GM12878 (cell line): ENCODE data around the gene CUL1. TPM values are rescaled to one million over a fixed set of nuclear protein-coding genes. Genes with fewer than 3 reads are reported as not detected.
A peak's percentile ranks its signal among the peaks of the same experiment; 100 is the strongest.

Experiments used
- ATAC-seq: fragments of 200-7000 bp; cut with Tn5 transposase; 3 replicates; pipeline ENCODE4 v1.9.1; 2020; ENCODE audit warnings: mild to moderate bottlenecking, moderate library complexity
- BruUV-seq: library from RNA; stranded (reverse); fragments of 400-500 nt; replicated peaks from 2 replicates; lab custom pipeline; 2021; lab: Mats Ljungman, UMichigan
- CTCF ChIA-PET: fragments of 300-600 bp; sonication (Branson Sonifier 250); formaldehyde crosslinking; extraction: SDS; loops from one replicate; lab custom pipeline; 2021; ENCODE audit warnings: inconsistent platforms; lab: Yijun Ruan, JAX
- POLR2A ChIA-PET: fragments of 350-600 bp; formaldehyde crosslinking; extraction: SDS; loops from one replicate; lab custom pipeline; 2021; ENCODE audit warnings: inconsistent platforms; lab: Charles Lee
- RAD21 ChIA-PET: fragments of 300-600 bp; sonication (Branson Sonifier 250); formaldehyde crosslinking; loops from one replicate; lab custom pipeline; 2023; ENCODE audit warnings: antibody characterized with exemption; ENCODE audit not compliant: unreplicated experiment; lab: Charles Lee
- SMC1A ChIA-PET: fragments of 300-600 bp; sonication (Branson Sonifier 250); formaldehyde crosslinking; loops from one replicate; lab custom pipeline; 2023; ENCODE audit not compliant: unreplicated experiment, uncharacterized antibody; lab: Charles Lee
- DNase-seq: peaks from one replicate; pipeline ENCODE4 v3.0.0-alpha.2; 2011; ENCODE audit warnings: low read depth, low spot score
- FAIRE-seq: peaks from 3 replicates; lab custom pipeline; 2011; peaks lifted over from hg19 to GRCh38; lab: Jason Lieb, UNC
- H2AFZ ChIP-seq: 2 replicates; pipeline ENCODE4 v1.6.0; 2011; ENCODE audit warnings: low read depth, low read length, control low read depth; ENCODE audit not compliant: control insufficient read depth
- H3K27ac ChIP-seq: 2 replicates; pipeline ENCODE4 v1.5.1; 2011; ENCODE audit warnings: control low read depth; ENCODE audit not compliant: control insufficient read depth, insufficient read depth
- H3K27me3 ChIP-seq, 2 experiments: replicated peaks in 1 of 2; 2 replicates each; pipeline versions ENCODE4 v1.6.0 to v1.6.1; 2011; ENCODE audit warnings: low read length in 1 of 2; ENCODE audit not compliant: control insufficient read depth in 2 of 2, insufficient read depth in 2 of 2
- H3K36me3 ChIP-seq, 2 experiments: 2 replicates each; pipeline ENCODE4 v1.5.1; 2011; ENCODE audit warnings: low read length in 1 of 2; ENCODE audit not compliant: control insufficient read depth in 2 of 2, insufficient read depth in 2 of 2
- H3K4me1 ChIP-seq: 2 replicates; pipeline ENCODE4 v1.6.1; 2011; ENCODE audit warnings: mild to moderate bottlenecking, low read length, moderate library complexity, mixed read lengths; ENCODE audit not compliant: control insufficient read depth, insufficient read depth
- H3K4me2 ChIP-seq: 2 replicates; pipeline ENCODE4 v1.6.0; 2011; ENCODE audit warnings: control low read depth; ENCODE audit not compliant: control insufficient read depth, insufficient read depth
- H3K4me3 ChIP-seq: fragments of 200-600 bp; sonication (generic); 2 replicates; pipeline ENCODE4 v1.5.1; 2016
- H3K79me2 ChIP-seq: 2 replicates; pipeline ENCODE4 v1.6.0; 2011; ENCODE audit warnings: low read length; ENCODE audit not compliant: control insufficient read depth, insufficient read depth
- H3K9ac ChIP-seq: 2 replicates; pipeline ENCODE4 v1.8.0; 2011; ENCODE audit warnings: low read length, control low read depth, mixed read lengths; ENCODE audit not compliant: control insufficient read depth, insufficient read depth
- H3K9me3 ChIP-seq: replicated peaks from 3 replicates; pipeline ENCODE4 v1.5.1; 2011; ENCODE audit warnings: mild to moderate bottlenecking, low read length; ENCODE audit not compliant: control insufficient read depth, insufficient read depth
- H4K20me1 ChIP-seq: 2 replicates; pipeline ENCODE4 v1.6.0; 2011; ENCODE audit not compliant: control insufficient read depth, insufficient read depth
- ASH2L ChIP-seq: fragments of 300-600, 200-600 bp; sonication (generic); IDR thresholded peaks from 2 replicates; pipeline ENCODE4 v1.6.1; 2017; ENCODE audit warnings: low read depth, mild to moderate bottlenecking, borderline replicate concordance
- NFYA ChIP-seq: IDR thresholded peaks from 2 replicates; pipeline ENCODE4 v1.6.1; 2011; ENCODE audit warnings: low read depth, mild to moderate bottlenecking, low read length, improper control_type of control experiment, borderline replicate concordance
- PML ChIP-seq: IDR thresholded peaks from 2 replicates; pipeline ENCODE4 v1.6.1; 2012; ENCODE audit warnings: low read length, inconsistent platforms
- POLR2A ChIP-seq: IDR thresholded peaks from 2 replicates; pipeline ENCODE4 v1.6.1; 2011; ENCODE audit warnings: low read depth, mild to moderate bottlenecking, low read length
- SMARCA5 ChIP-seq: fragments of 450-650 bp; IDR thresholded peaks from 2 replicates; pipeline ENCODE4 v1.6.1; 2017; ENCODE audit warnings: mild to moderate bottlenecking
- SPI1 ChIP-seq: IDR thresholded peaks from 2 replicates; pipeline ENCODE4 v1.6.1; 2011; ENCODE audit warnings: low read depth, mild to moderate bottlenecking, low read length, moderate library complexity, borderline replicate concordance; ENCODE audit not compliant: insufficient read depth
- TCF7 ChIP-seq: IDR thresholded peaks from 2 replicates; pipeline ENCODE4 v1.6.1; 2014; ENCODE audit warnings: antibody characterized with exemption, borderline replicate concordance
- ZBED1 ChIP-seq: IDR thresholded peaks from 2 replicates; pipeline ENCODE4 v1.6.1; 2016; ENCODE audit warnings: borderline replicate concordance
- WGBS: methylation state at CpG from one replicate; pipeline ENCODE4 v1.1.6; 2016; ENCODE audit warnings: low lambda C conversion rate; ENCODE audit not compliant: insufficient replicate concordance, insufficient coverage; ENCODE audit errors: missing lambda C conversion rate; 5-methylcytosine and 5-hydroxymethylcytosine counted together
- in situ Hi-C: fragments of 300-500 bp; cut with MboI; formaldehyde crosslinking; loops from 9 replicates; pipeline ENCODE4 v1.14.3; 2018; ENCODE audit warnings: mixed read lengths
- intact Hi-C: fragments of 100-400 bp; cut with micrococcal nuclease; formaldehyde crosslinking; loops from one replicate; pipeline ENCODE4 v1.14.2; 2022; ENCODE audit not compliant: unreplicated experiment
- polyA plus RNA-seq, 11 experiments: library from polyadenylated mRNA; depleted of rRNA in 4 of 11; unstranded in 6 of 11; stranded (reverse) in 5 of 11; fragments of >200 nt; fragmentation: Nextera tagmentation in 4 of 11; fragmentation: Illumina TruSeq in 1 of 11; extraction: Ambion mirVana in 4 of 11; extraction: Trizol in 1 of 11; gene quantifications; 1 replicate in 1 of 11; 2 replicates in 10 of 11; pipeline versions ENCODE4 v1.2.1 to v1.2.3, GENCODE V29; 2011 to 2016; ENCODE audit warnings: inconsistent platforms in 2 of 11, missing spikeins in 2 of 11, low read depth in 1 of 11
- total RNA-seq, 4 experiments: library from RNA; depleted of rRNA in 3 of 4; stranded (reverse); fragments of >200 nt in 3 of 4; fragmentation: Illumina TruSeq in 1 of 4; extraction: Trizol in 1 of 4; gene quantifications; 2 replicates each; pipeline versions ENCODE4 v1.2.1 to v1.2.3, GENCODE V29; 2013 to 2021
- TF ChIP-seq, protein P1 (sequence below): fragments of 450-650 bp; IDR thresholded peaks from 2 replicates; pipeline ENCODE4 v1.6.1; 2016; ENCODE audit warnings: mild to moderate bottlenecking

Gene CUL1
- total and polyA plus RNA-seq, 10 of the 15 experiments (the other 5 are each of a cell fraction or from before 2014, with no cell fraction given), result 13.3 to 63.9 (median 45.9) TPM

DNA sequence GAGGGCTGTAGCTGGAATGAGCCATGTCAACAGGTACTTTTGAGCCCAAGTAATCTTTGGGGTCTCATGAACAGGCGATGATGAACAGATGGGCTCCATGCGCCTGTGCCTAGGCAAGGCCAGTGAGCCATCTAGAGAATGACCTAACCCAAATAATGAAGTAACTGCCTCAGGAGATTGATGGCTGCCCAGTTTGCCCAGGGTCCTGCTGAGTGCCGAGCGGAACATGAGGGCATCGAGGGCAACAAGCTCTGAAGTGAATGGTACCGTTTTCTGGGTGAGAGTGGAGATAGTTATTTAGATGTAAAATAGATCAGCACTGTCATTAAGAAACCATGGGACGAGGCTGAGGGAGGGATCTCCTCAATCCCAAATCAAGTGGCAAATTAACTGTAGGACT, 107.5 kb downstream of the CUL1 start:
- no peak overlapping the region for H3K4me3 ChIP-seq
- BruUV-seq, result no TSS peak
- H3K79me2 ChIP-seq, result no peaks in the 10 kb centered on the region
- ATAC-seq (no peak), FAIRE-seq (no peak), DNase-seq (no peak)
- in situ Hi-C loops (no loop called here), intact Hi-C loops (loop anchor here (10.0 kb wide), 1 partner anchor 159 kb away; no protein-coding TSS in a partner anchor)
- H3K9ac ChIP-seq, result no peak overlapping the region
- TF ChIP-seq ZBED1 (no peak), ASH2L (no peak), PML (no peak), SPI1 (no peak), POLR2A (0 out of 2 replicates have a peak, but pooled peaks have one; percentile 43)
- ChIA-PET SMC1A (interaction anchor here (0.6 to 1.0 kb wide), 2 partner anchors 9 to 107 kb away, joined by 3 read pairs; no protein-coding TSS in a partner anchor), RAD21 (no interaction called here), POLR2A (interaction anchor here (1.0 kb wide), 1 partner anchor 11 kb away, joined by 3 read pairs; no protein-coding TSS in a partner anchor), CTCF (interaction anchor here (0.6 to 1.9 kb wide), 3 partner anchors 10 to 504 kb away, joined by 3 to 5 read pairs (median 3); no protein-coding TSS in a partner anchor)
- H3K36me3 ChIP-seq, result peaks cover 10 to 14% of the 10 kb centered on the region in 2 experiments; a peak in 3 of 4 replicates
- WGBS, result 93% methylated on average over 7 of the region's 7 CpGs
- H3K27ac ChIP-seq, result no peak overlapping the region
- H3K27me3 ChIP-seq, result no peaks in the 10 kb centered on the region
- no peaks in the 10 kb centered on the region for H3K9me3 ChIP-seq
- H3K4me2 ChIP-seq, result no peak overlapping the region
- no peaks in the 10 kb centered on the region for H3K4me1 ChIP-seq
- H2AFZ ChIP-seq, result no peak overlapping the region
- no peaks in the 10 kb centered on the region for H4K20me1 ChIP-seq

DNA sequence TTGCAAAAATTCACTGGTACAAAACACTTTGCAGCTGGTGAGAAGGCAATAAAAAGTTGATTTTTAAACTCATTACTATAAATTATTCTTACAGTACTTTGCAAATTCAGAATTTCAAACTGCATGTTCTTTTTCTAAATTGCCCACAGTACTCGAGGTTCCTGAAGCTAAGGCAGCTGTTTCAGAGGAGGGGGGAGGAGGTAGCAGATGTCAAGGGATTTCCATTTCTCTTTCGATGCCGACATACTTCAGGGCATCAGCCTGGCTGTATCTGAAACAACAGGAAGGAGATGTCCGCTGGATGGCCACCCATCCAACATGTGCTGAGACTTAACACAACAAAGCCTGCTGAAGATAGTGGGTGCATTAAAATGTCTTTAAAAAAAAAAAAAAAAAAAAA, 108.7 kb downstream of the CUL1 start:
- SMC1A ChIA-PET, result no interaction called here
- H3K27ac ChIP-seq, result no peak overlapping the region
- H3K79me2 ChIP-seq, result no peaks in the 10 kb centered on the region
- H3K4me3 ChIP-seq, result no peak overlapping the region
- TF ChIP-seq, protein P1, sequence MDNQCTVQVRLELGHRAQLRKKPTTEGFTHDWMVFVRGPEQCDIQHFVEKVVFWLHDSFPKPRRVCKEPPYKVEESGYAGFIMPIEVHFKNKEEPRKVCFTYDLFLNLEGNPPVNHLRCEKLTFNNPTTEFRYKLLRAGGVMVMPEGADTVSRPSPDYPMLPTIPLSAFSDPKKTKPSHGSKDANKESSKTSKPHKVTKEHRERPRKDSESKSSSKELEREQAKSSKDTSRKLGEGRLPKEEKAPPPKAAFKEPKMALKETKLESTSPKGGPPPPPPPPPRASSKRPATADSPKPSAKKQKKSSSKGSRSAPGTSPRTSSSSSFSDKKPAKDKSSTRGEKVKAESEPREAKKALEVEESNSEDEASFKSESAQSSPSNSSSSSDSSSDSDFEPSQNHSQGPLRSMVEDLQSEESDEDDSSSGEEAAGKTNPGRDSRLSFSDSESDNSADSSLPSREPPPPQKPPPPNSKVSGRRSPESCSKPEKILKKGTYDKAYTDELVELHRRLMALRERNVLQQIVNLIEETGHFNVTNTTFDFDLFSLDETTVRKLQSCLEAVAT, result no peak
- TF ChIP-seq TCF7 (no peak), NFYA (no peak), SMARCA5 (no peak)
- 83% methylated on average over 4 of the region's 4 CpGs for WGBS
- CTCF ChIA-PET, result no interaction called here
- no peaks in the 10 kb centered on the region for H3K4me1 ChIP-seq
- no peaks in the 10 kb centered on the region for H3K27me3 ChIP-seq
- peaks cover 11 to 16% of the 10 kb centered on the region in 2 experiments; a peak in 3 of 4 replicates for H3K36me3 ChIP-seq
- no peaks in the 10 kb centered on the region for H3K9me3 ChIP-seq
- H4K20me1 ChIP-seq, result no peaks in the 10 kb centered on the region
- no peak overlapping the region for H2AFZ ChIP-seq
- no peak overlapping the region for H3K9ac ChIP-seq
- intact Hi-C loops, result loop anchor here (10.0 kb wide), 1 partner anchor 157 kb away; no protein-coding TSS in a partner anchor
- BruUV-seq, result no TSS peak
- POLR2A ChIA-PET, result no interaction called here
- no peak for DNase-seq
- no peak for FAIRE-seq
- H3K4me2 ChIP-seq, result no peak overlapping the region
- in situ Hi-C loops, result no loop called here
- ATAC-seq, result no peak
- RAD21 ChIA-PET, result no interaction called here
